Upper lobe of right lung (tissue), 1 donor: ENCODE data around the gene PRDM16. TPM values are rescaled to one million over a fixed set of nuclear protein-coding genes. Genes with fewer than 3 reads are reported as not detected.
"Not testable (repeated sequence)": the region's sequence is repeated elsewhere in the genome, so short reads cannot be mapped to it uniquely, and the experiment has no call there.

Experiments used
- ATAC-seq: fragments of 200-7000 bp; cut with Tn5 transposase; one replicate; pipeline ENCODE4 v1.9.1; 2020; ENCODE audit warnings: mild to moderate bottlenecking, moderate library complexity
- DNase-seq: peaks from one replicate; pipeline ENCODE4 v3.0.0-alpha.2; 2020
- H3K27ac ChIP-seq: fragments of 200-600 bp; one replicate; pipeline ENCODE4 v1.8.0; 2022
- H3K27me3 ChIP-seq: fragments of 200-600 bp; one replicate; pipeline ENCODE4 v1.8.0; 2022; ENCODE audit warnings: mild to moderate bottlenecking
- H3K36me3 ChIP-seq: fragments of 200-600 bp; one replicate; pipeline ENCODE4 v1.8.0; 2022
- H3K4me1 ChIP-seq: fragments of 200-600 bp; one replicate; pipeline ENCODE4 v1.8.0; 2022
- H3K4me3 ChIP-seq: fragments of 200-600 bp; one replicate; pipeline ENCODE4 v1.8.0; 2022; ENCODE audit warnings: mild to moderate bottlenecking
- H3K9me3 ChIP-seq: fragments of 200-600 bp; one replicate; pipeline ENCODE4 v1.8.0; 2022
- CTCF ChIP-seq: fragments of 200-600 bp; IDR thresholded peaks from one replicate; pipeline ENCODE4 v1.8.0; 2022; ENCODE audit warnings: antibody characterized with exemption
- intact Hi-C: fragments of 100-400 bp; cut with DNase I; formaldehyde crosslinking; loops from one replicate; pipeline ENCODE4 v1.11.0; 2022
- total RNA-seq: library from RNA; stranded (reverse); fragmentation: NEBNext Ultra II Directional; extraction: Animal tissue kit (Norgen Biotek cat#: 25700); gene quantifications from one replicate; pipeline ENCODE4 v1.2.1, GENCODE V29; 2021
- donor health status: DM: no; HTN: yes; CAD: no; lungs with severe emphysema.

PRDM16 gene
- total RNA-seq, 1 donor from 2014 or later, result 21.0 TPM

GRCh38 chr1:3285106-3285740 is 216.2 kb downstream of the PRDM16 start:
- Histone ChIP-seq H3K9me3 (no peaks in the 10 kb centered on the region), H3K27me3 (no peaks in the 10 kb centered on the region), H3K4me3 (no peak overlapping the region), H3K36me3 (no peaks in the 10 kb centered on the region), H3K4me1 (no peaks in the 10 kb centered on the region), H3K27ac (no peak overlapping the region)
- TF ChIP-seq CTCF, result no peak
- DNase-seq (no peak), ATAC-seq (no peak)
- intact Hi-C loops, result no loop called here

- H3K27ac ChIP-seq, H3K9me3 ChIP-seq, H3K4me1 ChIP-seq, H3K27me3 ChIP-seq, intact Hi-C loops, DNase-seq, H3K36me3 ChIP-seq, ATAC-seq, H3K4me3 ChIP-seq: not testable (repeated sequence)
Observed at GRCh38 chr1:3287095-3287494, 218.1 kb downstream of the PRDM16 start.

- DNase-seq, result no peak
- H3K4me3 ChIP-seq, result no peak overlapping the region
- no peak for ATAC-seq
- TF ChIP-seq CTCF, result no peak
- H3K36me3 ChIP-seq, result no peaks in the 10 kb centered on the region
- no peak overlapping the region for H3K27ac ChIP-seq
- H3K9me3 ChIP-seq, result no peaks in the 10 kb centered on the region
- intact Hi-C loops, result no loop called here
- H3K4me1 ChIP-seq, result no peaks in the 10 kb centered on the region
- no peaks in the 10 kb centered on the region for H3K27me3 ChIP-seq
Observed at GRCh38 chr1:3287656-3288160, 218.7 kb downstream of the PRDM16 start.

GRCh38 chr1:3289502-3289901 is 220.5 kb downstream of the PRDM16 start:
- no peaks in the 10 kb centered on the region for H3K36me3 ChIP-seq
- no peaks in the 10 kb centered on the region for H3K27me3 ChIP-seq
- no peak overlapping the region for H3K4me3 ChIP-seq
- TF ChIP-seq CTCF, result no peak
- ATAC-seq (no peak), DNase-seq (no peak)
- intact Hi-C loops, result no loop called here
- H3K4me1 ChIP-seq, result no peaks in the 10 kb centered on the region
- H3K27ac ChIP-seq, result no peak overlapping the region
- H3K9me3 ChIP-seq, result no peaks in the 10 kb centered on the region

GRCh38 chr1:3290438-3290837 is 221.4 kb downstream of the PRDM16 start:
- no peaks in the 10 kb centered on the region for H3K4me1 ChIP-seq
- H3K4me3 ChIP-seq, result no peak overlapping the region
- intact Hi-C loops, result no loop called here
- H3K27me3 ChIP-seq, result no peaks in the 10 kb centered on the region
- DNase-seq (no peak), ATAC-seq (no peak)
- no peak overlapping the region for H3K27ac ChIP-seq
- TF ChIP-seq CTCF, result no peak
- H3K9me3 ChIP-seq, result no peaks in the 10 kb centered on the region
- no peaks in the 10 kb centered on the region for H3K36me3 ChIP-seq

- no peaks in the 10 kb centered on the region for H3K4me1 ChIP-seq
- no peak for TF ChIP-seq CTCF
- intact Hi-C loops, result no loop called here
- no peak overlapping the region for H3K4me3 ChIP-seq
- no peaks in the 10 kb centered on the region for H3K27me3 ChIP-seq
- H3K36me3 ChIP-seq, result no peaks in the 10 kb centered on the region
- no peak overlapping the region for H3K27ac ChIP-seq
- no peak for DNase-seq
- ATAC-seq, result no peak
- H3K9me3 ChIP-seq, result no peaks in the 10 kb centered on the region
Observed at GRCh38 chr1:3290915-3291314, 221.9 kb downstream of the PRDM16 start.
